GM21529 (cell line): Measurements from ENCODE around the gene ECHS1.

Experiments used
- ATAC-seq: cut with Tn5 transposase; IDR thresholded peaks from one replicate; pipeline ENCODE4 v1.9.1; 2021; ENCODE audit not compliant: unreplicated experiment

ECHS1 gene

GRCh38 chr10:133361227-133361626 lies 11.9 kb downstream of the ECHS1 start:
- no peak for ATAC-seq

DNA sequence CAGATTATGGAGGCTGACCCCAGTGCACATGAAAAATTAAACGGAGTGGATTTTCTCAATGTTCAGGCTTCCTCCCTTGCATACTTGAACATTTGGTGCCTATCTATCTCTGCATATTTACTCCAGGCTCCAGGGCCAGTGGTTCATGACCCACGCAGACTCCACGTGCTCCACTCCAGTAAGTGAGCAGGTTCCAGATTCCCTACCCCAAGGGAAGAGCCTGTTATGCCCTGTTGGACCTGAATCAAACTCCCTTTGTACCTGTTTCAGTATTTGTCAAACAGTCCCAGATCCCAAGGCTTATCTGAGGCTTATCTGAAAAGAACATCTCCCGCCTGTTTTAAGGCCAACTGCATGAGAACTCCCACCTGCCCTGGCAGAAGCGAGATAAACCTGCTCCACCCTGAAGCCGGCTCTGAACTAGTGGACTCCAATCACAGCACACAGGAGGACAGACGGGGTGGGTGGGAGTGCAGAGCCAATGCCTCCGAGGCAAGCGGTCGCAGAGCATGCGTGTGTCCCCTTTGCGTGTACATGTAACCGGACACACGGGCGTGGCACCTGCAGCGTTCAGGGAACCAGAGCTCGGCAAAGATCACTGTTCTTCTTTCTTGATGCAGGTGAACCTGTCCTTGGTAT lies 13.1 kb downstream of the ECHS1 start:
- no peak for ATAC-seq

DNA sequence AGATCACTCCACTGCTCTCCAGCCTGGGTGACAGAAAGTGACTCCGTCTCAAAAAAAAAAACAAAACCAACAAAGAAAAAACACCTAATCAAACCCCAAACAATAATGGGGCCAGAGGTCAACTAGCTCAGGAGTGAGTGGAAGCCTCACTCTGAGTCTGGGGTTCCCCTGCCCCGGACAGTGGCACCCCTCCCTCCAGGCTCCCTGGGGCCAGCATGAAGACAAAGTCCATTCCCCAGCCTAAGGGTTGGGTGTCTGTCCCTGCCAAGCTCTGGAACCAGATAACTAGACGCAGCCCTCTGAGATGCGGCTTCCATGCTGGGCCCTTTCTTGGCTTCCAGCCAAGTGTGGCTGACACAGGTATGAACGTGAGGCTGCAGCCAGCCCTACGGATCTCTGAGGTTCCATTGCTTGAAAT lies 13.6 kb downstream of the ECHS1 start:
- no peak for ATAC-seq

GRCh38 chr10:133358925-133359310 lies 14.2 kb downstream of the ECHS1 start:
- no peak for ATAC-seq

DNA sequence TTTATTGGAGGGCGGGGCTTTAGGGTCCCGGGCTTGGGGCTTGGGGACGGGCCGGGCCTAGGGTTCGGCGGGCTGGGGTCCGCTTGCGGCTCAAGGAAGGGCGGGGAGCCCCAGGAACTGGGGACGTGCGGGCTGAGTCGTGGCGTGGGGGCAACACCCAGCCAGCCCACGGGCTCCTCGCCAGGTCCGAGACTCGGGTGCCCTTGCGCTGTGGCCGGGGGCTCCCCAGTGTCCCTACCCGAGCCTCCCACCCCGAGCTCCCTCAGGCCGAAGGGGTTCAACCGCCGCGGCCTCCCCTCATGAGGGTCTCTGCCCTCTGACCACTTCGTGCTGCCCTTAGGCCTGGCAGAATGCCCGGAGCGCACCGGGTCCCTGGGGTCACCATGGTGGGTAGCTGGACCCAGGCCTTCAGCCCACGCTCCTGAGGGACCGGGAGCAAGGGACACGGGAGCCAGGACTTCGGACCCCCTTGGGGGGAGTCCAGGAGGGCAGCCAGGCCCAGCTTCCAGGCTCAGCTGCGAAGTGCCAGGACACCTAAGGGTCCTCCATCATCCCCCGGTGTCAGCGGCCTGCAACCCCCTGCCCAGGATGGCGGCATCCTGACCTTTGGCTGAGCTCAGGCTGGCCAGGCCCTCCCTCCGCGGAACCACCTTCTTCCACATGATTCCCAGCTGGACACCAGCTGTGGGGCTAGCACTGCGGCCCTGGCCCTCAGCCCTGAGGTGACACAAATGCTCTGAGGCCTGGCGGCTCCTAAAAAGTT lies 14.8 kb downstream of the ECHS1 start:
- no peak for ATAC-seq

- peak; percentile 83 for ATAC-seq
These were observed 15.6 kb downstream of the ECHS1 start, which contains the start of gene FUOM for GRCh38 chr10:133357285-133358161. Gene FUOM, minus strand, starts transcription at chr10:133358019. Its CDS starts 12 bp downstream, at chr10:133358007.

DNA sequence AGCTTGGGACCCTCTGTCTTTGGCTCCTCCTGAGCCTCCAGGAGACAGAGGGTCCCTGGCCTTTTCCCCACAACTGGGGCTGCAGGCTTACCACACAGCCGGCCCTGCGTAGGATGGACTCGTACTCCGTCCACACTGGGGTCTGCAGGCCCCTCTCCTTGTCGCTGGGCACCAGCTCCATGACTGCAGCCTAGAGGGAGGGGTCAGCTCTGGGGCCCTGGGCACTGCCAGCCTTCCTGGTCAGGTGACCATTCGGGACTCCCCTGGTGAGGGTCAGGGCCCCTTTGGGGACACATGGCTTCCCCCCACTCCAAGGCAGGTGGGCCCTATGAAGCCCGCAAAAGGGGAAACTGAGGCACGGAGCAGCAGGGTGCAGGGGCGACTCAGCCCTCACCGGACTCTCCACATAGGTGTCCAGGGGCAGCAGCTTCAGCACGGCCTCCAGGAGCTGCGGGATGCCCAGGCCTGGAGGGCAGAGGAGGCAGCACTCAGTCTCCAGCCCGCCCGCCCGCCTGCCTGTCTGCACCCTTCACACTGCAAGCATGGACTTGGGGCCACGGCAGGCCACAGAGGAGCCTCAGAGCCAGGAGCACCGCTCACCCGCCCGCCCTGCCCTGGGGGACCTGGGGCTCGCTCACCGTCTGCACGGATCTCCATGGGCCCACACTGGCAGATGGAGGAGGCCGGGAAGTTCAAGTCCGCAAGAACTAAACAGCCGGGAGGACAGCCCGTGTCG lies 16.4 kb downstream of the ECHS1 start:
- no peak for ATAC-seq

- ATAC-seq = no peak
These were observed 17.2 kb downstream of the ECHS1 start for GRCh38 chr10:133355991-133356390.

GRCh38 chr10:133355266-133355665 lies 17.9 kb downstream of the ECHS1 start:
- ATAC-seq = no peak

DNA sequence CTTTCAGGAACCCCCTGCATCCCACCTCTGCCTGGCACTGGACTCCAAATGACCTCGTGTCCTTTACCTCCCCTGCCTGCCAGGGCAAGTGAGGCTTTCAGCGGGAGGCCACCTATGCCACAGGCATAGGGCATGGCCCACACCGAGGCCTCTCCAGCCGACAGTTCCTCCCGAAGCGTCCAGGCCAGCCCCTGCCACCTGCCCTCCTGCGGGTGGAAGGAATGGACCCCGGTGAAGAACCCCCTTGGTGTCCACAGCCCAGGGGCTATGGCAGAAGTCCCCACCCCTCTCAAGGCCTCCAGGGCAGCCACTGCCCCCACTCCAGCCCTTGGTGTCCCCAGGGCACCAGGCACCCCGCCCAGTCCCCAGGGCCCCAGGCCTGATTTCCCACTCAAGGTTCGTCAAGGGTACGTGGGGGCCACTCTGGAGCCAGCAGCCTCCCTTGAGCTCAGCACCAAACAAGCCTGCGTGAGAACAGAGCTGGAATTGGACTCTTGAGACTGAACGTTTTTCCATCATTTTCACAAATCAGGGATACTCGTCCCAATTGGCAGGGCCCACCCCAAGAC lies 18.4 kb downstream of the ECHS1 start:
- no peak for ATAC-seq

GRCh38 chr10:133353988-133354605 lies 19.1 kb downstream of the ECHS1 start:
- ATAC-seq = no peak

- no peak for ATAC-seq
These were observed 19.8 kb downstream of the ECHS1 start for GRCh38 chr10:133353202-133353959.

DNA sequence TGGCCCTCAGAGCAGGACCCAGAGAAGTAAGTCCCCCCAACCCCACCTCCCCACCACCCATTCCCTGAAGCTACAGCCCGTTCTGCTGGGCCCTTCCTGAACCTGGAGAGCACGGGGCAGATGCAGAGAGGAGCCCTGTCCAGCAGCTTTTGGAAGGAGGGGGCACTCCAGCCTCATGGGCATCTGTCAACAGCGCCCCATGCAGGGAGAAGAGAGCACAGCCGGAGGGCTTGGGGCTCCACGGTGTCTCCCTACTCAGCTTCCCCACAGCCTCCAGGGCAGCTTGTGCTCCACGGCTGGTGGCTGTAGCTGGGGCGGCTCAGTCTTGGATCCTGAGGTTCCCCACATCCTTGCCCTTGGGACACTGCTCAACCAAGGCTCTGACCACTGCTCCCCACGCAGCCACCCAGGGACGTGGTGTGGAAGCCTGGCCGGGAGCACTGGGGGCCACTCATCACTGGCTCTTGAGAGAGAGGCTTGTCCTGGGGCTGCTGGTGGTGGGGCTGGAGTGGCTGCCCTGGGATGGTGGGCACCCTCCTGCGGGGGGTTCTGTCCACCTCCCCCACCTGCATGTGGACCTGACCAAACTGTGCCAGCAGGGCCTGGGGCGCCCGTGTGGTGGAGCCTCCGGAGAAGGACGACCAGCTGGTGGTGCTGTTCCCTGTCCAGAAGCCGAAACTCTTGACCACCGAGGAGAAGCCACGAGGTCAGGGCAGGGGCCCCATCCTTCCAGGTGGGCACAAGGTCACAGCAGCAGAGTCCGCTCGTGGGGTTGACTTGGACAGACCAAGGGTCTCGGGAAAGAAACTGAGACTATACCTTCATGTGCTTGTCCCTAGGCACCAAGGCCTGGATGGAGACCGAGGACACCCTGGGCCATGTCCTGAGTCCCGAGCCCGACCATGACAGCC lies 21.5 kb downstream of the ECHS1 start:
- ATAC-seq = no peak

DNA sequence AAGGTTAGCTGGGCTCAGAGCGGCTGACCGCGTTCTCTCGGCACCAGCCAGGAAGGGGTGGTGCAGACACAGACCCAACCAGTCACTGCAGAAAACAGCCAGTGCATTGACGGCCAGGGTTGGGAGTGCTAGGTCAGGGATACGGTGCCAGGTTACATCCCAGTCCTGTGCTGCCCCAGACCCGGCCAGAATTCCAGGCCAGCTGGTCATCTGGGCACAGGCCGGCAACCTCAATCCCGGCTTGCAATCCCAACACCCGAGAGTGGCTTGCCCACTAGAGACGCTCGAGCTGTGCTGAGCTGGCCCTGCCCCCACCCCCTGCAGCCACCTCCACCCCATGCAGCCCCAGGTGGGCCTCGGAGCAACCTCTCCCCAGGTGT lies 22.2 kb downstream of the ECHS1 start:
- no peak for ATAC-seq

GRCh38 chr10:133350283-133350949 lies 22.7 kb downstream of the ECHS1 start:
- ATAC-seq = no peak

GRCh38 chr10:133349577-133350011 lies 23.6 kb downstream of the ECHS1 start:
- no peak for ATAC-seq

DNA sequence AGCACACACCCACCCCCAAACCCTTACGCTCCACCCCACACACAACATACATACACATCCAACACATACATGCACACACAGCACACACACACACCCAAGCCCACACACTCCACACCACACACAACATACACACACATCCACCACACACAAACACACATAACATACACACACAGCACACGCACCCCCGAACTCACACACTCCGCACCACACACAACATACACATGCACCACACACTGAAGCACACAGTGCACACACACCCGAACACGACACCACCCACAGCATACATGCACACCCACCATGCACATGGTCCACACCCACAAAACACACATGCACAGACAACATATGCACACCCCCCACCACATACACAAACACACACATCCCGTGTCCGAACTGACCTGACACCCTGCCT lies 24.0 kb downstream of the ECHS1 start:
- ATAC-seq = no peak
